ENCODE results near the gene THSD4.

THSD4 gene

GRCh38 chr15:71189718-71190117 is 74.4 kb downstream of the THSD4 start:
- Histone ChIP-seq H2AFZ (ENCODE audit: low read length, unreplicated experiment) (no peak overlapping the region), H3K36me3 (ENCODE audit: insufficient read depth, low read length) (no peaks in the 10 kb centered on the region), H3K27me3 (ENCODE audit: insufficient read depth, low read length) (no peaks in the 10 kb centered on the region), H3K79me2 (ENCODE audit: control insufficient read depth, insufficient read depth, low read length, unreplicated experiment) (no peaks in the 10 kb centered on the region), H3K4me3 (ENCODE audit: low read depth, low read length) (no peak overlapping the region), H3K27ac (ENCODE audit: low read depth, low read length) (no peak overlapping the region), H3K4me1 (ENCODE audit: control insufficient read depth, insufficient read depth, low read length, unreplicated experiment) (no peaks in the 10 kb centered on the region)

- Histone ChIP-seq H3K27me3 (ENCODE audit: insufficient read depth, low read length) (no peaks in the 10 kb centered on the region), H3K36me3 (ENCODE audit: insufficient read depth, low read length) (no peaks in the 10 kb centered on the region), H3K4me3 (ENCODE audit: low read depth, low read length) (no peak overlapping the region), H2AFZ (ENCODE audit: low read length, unreplicated experiment) (no peak overlapping the region), H3K79me2 (ENCODE audit: control insufficient read depth, insufficient read depth, low read length, unreplicated experiment) (no peaks in the 10 kb centered on the region), H3K27ac (ENCODE audit: low read depth, low read length) (no peak overlapping the region), H3K4me1 (ENCODE audit: control insufficient read depth, insufficient read depth, low read length, unreplicated experiment) (no peaks in the 10 kb centered on the region)
These were observed 76.0 kb downstream of the THSD4 start for GRCh38 chr15:71191296-71191695.

- no peaks in the 10 kb centered on the region for H3K36me3 ChIP-seq (ENCODE audit: insufficient read depth, low read length)
- no peak overlapping the region for H3K27ac ChIP-seq (ENCODE audit: low read depth, low read length)
- no peaks in the 10 kb centered on the region for H3K27me3 ChIP-seq (ENCODE audit: insufficient read depth, low read length)
- H3K4me1 ChIP-seq (ENCODE audit: control insufficient read depth, insufficient read depth, low read length, unreplicated experiment) = no peaks in the 10 kb centered on the region
- no peak overlapping the region for H3K4me3 ChIP-seq (ENCODE audit: low read depth, low read length)
- no peak overlapping the region for H2AFZ ChIP-seq (ENCODE audit: low read length, unreplicated experiment)
- no peaks in the 10 kb centered on the region for H3K79me2 ChIP-seq (ENCODE audit: control insufficient read depth, insufficient read depth, low read length, unreplicated experiment)
These were observed 77.5 kb downstream of the THSD4 start for GRCh38 chr15:71192816-71193215.

- H3K27ac ChIP-seq (ENCODE audit: low read depth, low read length) = no peak overlapping the region
- no peak overlapping the region for H3K4me3 ChIP-seq (ENCODE audit: low read depth, low read length)
- no peak overlapping the region for H2AFZ ChIP-seq (ENCODE audit: low read length, unreplicated experiment)
- H3K36me3 ChIP-seq (ENCODE audit: insufficient read depth, low read length) = no peaks in the 10 kb centered on the region
- H3K79me2 ChIP-seq (ENCODE audit: control insufficient read depth, insufficient read depth, low read length, unreplicated experiment) = peaks cover 3% of the 10 kb centered on the region
- H3K4me1 ChIP-seq (ENCODE audit: control insufficient read depth, insufficient read depth, low read length, unreplicated experiment) = peaks cover 3% of the 10 kb centered on the region
- H3K27me3 ChIP-seq (ENCODE audit: insufficient read depth, low read length) = no peaks in the 10 kb centered on the region
These were observed 79.0 kb downstream of the THSD4 start for GRCh38 chr15:71194286-71194685.

GRCh38 chr15:71195242-71195641 is 80.0 kb downstream of the THSD4 start:
- H2AFZ ChIP-seq (ENCODE audit: low read length, unreplicated experiment) = no peak overlapping the region
- peaks cover 3% of the 10 kb centered on the region for H3K4me1 ChIP-seq (ENCODE audit: control insufficient read depth, insufficient read depth, low read length, unreplicated experiment)
- H3K36me3 ChIP-seq (ENCODE audit: insufficient read depth, low read length) = no peaks in the 10 kb centered on the region
- H3K79me2 ChIP-seq (ENCODE audit: control insufficient read depth, insufficient read depth, low read length, unreplicated experiment) = peaks cover 3% of the 10 kb centered on the region
- no peak overlapping the region for H3K4me3 ChIP-seq (ENCODE audit: low read depth, low read length)
- H3K27me3 ChIP-seq (ENCODE audit: insufficient read depth, low read length) = no peaks in the 10 kb centered on the region
- no peak overlapping the region for H3K27ac ChIP-seq (ENCODE audit: low read depth, low read length)

- Histone ChIP-seq H3K4me1 (ENCODE audit: control insufficient read depth, insufficient read depth, low read length, unreplicated experiment) (peaks cover 3% of the 10 kb centered on the region), H3K36me3 (ENCODE audit: insufficient read depth, low read length) (no peaks in the 10 kb centered on the region), H3K27ac (ENCODE audit: low read depth, low read length) (no peak overlapping the region), H3K27me3 (ENCODE audit: insufficient read depth, low read length) (no peaks in the 10 kb centered on the region), H2AFZ (ENCODE audit: low read length, unreplicated experiment) (no peak overlapping the region), H3K79me2 (ENCODE audit: control insufficient read depth, insufficient read depth, low read length, unreplicated experiment) (peaks cover 3% of the 10 kb centered on the region), H3K4me3 (ENCODE audit: low read depth, low read length) (no peak overlapping the region)
These were observed 82.3 kb downstream of the THSD4 start for GRCh38 chr15:71197620-71198019.

- H3K27me3 ChIP-seq (ENCODE audit: insufficient read depth, low read length) = no peaks in the 10 kb centered on the region
- H3K4me1 ChIP-seq (ENCODE audit: control insufficient read depth, insufficient read depth, low read length, unreplicated experiment) = peaks cover 3% of the 10 kb centered on the region
- peaks cover 3% of the 10 kb centered on the region for H3K79me2 ChIP-seq (ENCODE audit: control insufficient read depth, insufficient read depth, low read length, unreplicated experiment)
- H3K27ac ChIP-seq (ENCODE audit: low read depth, low read length) = no peak overlapping the region
- no peak overlapping the region for H3K4me3 ChIP-seq (ENCODE audit: low read depth, low read length)
- H2AFZ ChIP-seq (ENCODE audit: low read length, unreplicated experiment) = no peak overlapping the region
- no peaks in the 10 kb centered on the region for H3K36me3 ChIP-seq (ENCODE audit: insufficient read depth, low read length)
These were observed 83.6 kb downstream of the THSD4 start for GRCh38 chr15:71198846-71199245.

- H3K4me3 ChIP-seq (ENCODE audit: low read depth, low read length) = no peak overlapping the region
These were observed 84.4 kb downstream of the THSD4 start for GRCh38 chr15:71199384-71200351.

GRCh38 chr15:71201477-71201876 is 86.2 kb downstream of the THSD4 start:
- Histone ChIP-seq H3K79me2 (ENCODE audit: control insufficient read depth, insufficient read depth, low read length, unreplicated experiment) (peaks cover 3% of the 10 kb centered on the region), H3K4me1 (ENCODE audit: control insufficient read depth, insufficient read depth, low read length, unreplicated experiment) (peaks cover 3% of the 10 kb centered on the region), H3K27ac (ENCODE audit: low read depth, low read length) (no peak overlapping the region), H3K4me3 (ENCODE audit: low read depth, low read length) (no peak overlapping the region), H3K36me3 (ENCODE audit: insufficient read depth, low read length) (no peaks in the 10 kb centered on the region), H3K27me3 (ENCODE audit: insufficient read depth, low read length) (no peaks in the 10 kb centered on the region), H2AFZ (ENCODE audit: low read length, unreplicated experiment) (no peak overlapping the region)

More at GRCh38 chr15:71199384-71200351, 84.4 kb downstream of the THSD4 start:
- Histone ChIP-seq H3K36me3 (ENCODE audit: insufficient read depth, low read length) (no peaks in the 10 kb centered on the region), H3K27me3 (ENCODE audit: insufficient read depth, low read length) (no peaks in the 10 kb centered on the region), H3K79me2 (ENCODE audit: control insufficient read depth, insufficient read depth, low read length, unreplicated experiment) (peaks cover 3% of the 10 kb centered on the region), H2AFZ (ENCODE audit: low read length, unreplicated experiment) (no peak overlapping the region), H3K27ac (ENCODE audit: low read depth, low read length) (no peak overlapping the region), H3K4me1 (ENCODE audit: control insufficient read depth, insufficient read depth, low read length, unreplicated experiment) (peaks cover 3% of the 10 kb centered on the region)

- H3K4me3 ChIP-seq (ENCODE audit: low read depth, low read length) = no peak overlapping the region
- H3K27me3 ChIP-seq (ENCODE audit: insufficient read depth, low read length) = no peaks in the 10 kb centered on the region
- peaks cover 3% of the 10 kb centered on the region for H3K4me1 ChIP-seq (ENCODE audit: control insufficient read depth, insufficient read depth, low read length, unreplicated experiment)
- H3K36me3 ChIP-seq (ENCODE audit: insufficient read depth, low read length) = no peaks in the 10 kb centered on the region
- no peak overlapping the region for H2AFZ ChIP-seq (ENCODE audit: low read length, unreplicated experiment)
- H3K27ac ChIP-seq (ENCODE audit: low read depth, low read length) = no peak overlapping the region
- H3K79me2 ChIP-seq (ENCODE audit: control insufficient read depth, insufficient read depth, low read length, unreplicated experiment) = peaks cover 3% of the 10 kb centered on the region
These were observed 87.4 kb downstream of the THSD4 start for GRCh38 chr15:71202712-71203111.

All from ACC112 (cell line).